ENCODE results near the gene SLC66A2. TPM values are rescaled to one million over a fixed set of nuclear protein-coding genes. Genes with fewer than 3 reads are reported as not detected.
A peak's percentile ranks its signal among the peaks of the same experiment; 100 is the strongest.

SLC66A2 gene
- total and polyA plus RNA-seq, 7 donors, result 27.3 to 59.4 (median 33.2) TPM

- Histone ChIP-seq H3K9me3 (peaks cover 5 to 16% (median 10%) of the 10 kb centered on the region in 4 donors), H3K4me1 (peaks cover 0 to 14% (median 0%) of the 10 kb centered on the region in 4 donors), H3K27ac (no peak overlapping the region), H3K36me3 (peaks cover 0 to 23% (median 16%) of the 10 kb centered on the region in 4 donors), H3K27me3 (no peaks in the 10 kb centered on the region), H3K4me3 (no peak overlapping the region)
- intact Hi-C loops (cut with DNase I), result no loop called here
- peak; percentile 48 for DNase-seq
- TF ChIP-seq CTCF (IDR thresholded peaks at IDR 0.05) (no peak), EP300 (IDR thresholded peaks at IDR 0.05) (no peak), POLR2A (IDR thresholded peaks at IDR 0.05) (no peak), POLR2AphosphoS5 (IDR thresholded peaks at IDR 0.05) (no peak)
- 97% methylated on average over 9 of the region's 9 CpGs for WGBS, 2 donors
Observed at GRCh38 chr18:79928563-79928960, 22.9 kb downstream of the SLC66A2 start.

- Histone ChIP-seq H3K27me3 (no peaks in the 10 kb centered on the region), H3K4me3 (no peak overlapping the region), H3K9me3 (peaks cover 5 to 16% (median 10%) of the 10 kb centered on the region in 4 donors), H3K36me3 (peaks cover 0 to 23% (median 16%) of the 10 kb centered on the region in 4 donors), H3K4me1 (peaks cover 0 to 14% (median 0%) of the 10 kb centered on the region in 4 donors), H3K27ac (no peak overlapping the region)
- peak; percentile 34 for DNase-seq
- intact Hi-C loops (cut with DNase I), result no loop called here
- no peak for TF ChIP-seq POLR2AphosphoS5 (IDR thresholded peaks at IDR 0.05)
- TF ChIP-seq CTCF (IDR thresholded peaks at IDR 0.05), result no peak
- no peak for TF ChIP-seq EP300 (IDR thresholded peaks at IDR 0.05)
- no peak for TF ChIP-seq POLR2A (IDR thresholded peaks at IDR 0.05)
- WGBS, 2 donors, result 94 to 95% methylated on average over 25 of the region's 25 CpGs
Observed at GRCh38 chr18:79927607-79928562, 23.6 kb downstream of the SLC66A2 start.

- intact Hi-C loops (cut with DNase I), result no loop called here
- Histone ChIP-seq H3K27me3 (no peaks in the 10 kb centered on the region), H3K4me3 (no peak overlapping the region), H3K36me3 (peaks cover 0 to 23% (median 16%) of the 10 kb centered on the region in 4 donors), H3K4me1 (peaks cover 0 to 14% (median 0%) of the 10 kb centered on the region in 4 donors), H3K27ac (no peak overlapping the region), H3K9me3 (peaks cover 5 to 16% (median 10%) of the 10 kb centered on the region in 4 donors)
- DNase-seq, result peak; percentile 52
- 93% methylated on average over 21 of the region's 21 CpGs for WGBS, 2 donors
- TF ChIP-seq EP300 (IDR thresholded peaks at IDR 0.05), result no peak
- no peak for TF ChIP-seq POLR2AphosphoS5 (IDR thresholded peaks at IDR 0.05)
- TF ChIP-seq CTCF (IDR thresholded peaks at IDR 0.05), result no peak
- no peak for TF ChIP-seq POLR2A (IDR thresholded peaks at IDR 0.05)
Observed at GRCh38 chr18:79926715-79927606, 24.5 kb downstream of the SLC66A2 start.

GRCh38 chr18:79926306-79926705 is 25.1 kb downstream of the SLC66A2 start:
- H3K9me3 ChIP-seq, result peaks cover 5 to 16% (median 10%) of the 10 kb centered on the region in 4 donors
- intact Hi-C loops (cut with DNase I), result no loop called here
- WGBS, 2 donors, result 96 to 97% methylated on average over 11 of the region's 11 CpGs
- TF ChIP-seq CTCF (IDR thresholded peaks at IDR 0.05), result no peak
- no peak for TF ChIP-seq POLR2A (IDR thresholded peaks at IDR 0.05)
- TF ChIP-seq POLR2AphosphoS5 (IDR thresholded peaks at IDR 0.05), result no peak
- TF ChIP-seq EP300 (IDR thresholded peaks at IDR 0.05), result no peak
- peak; percentile 38 for DNase-seq
- no peak overlapping the region for H3K4me3 ChIP-seq
- peaks cover 0 to 23% (median 14%) of the 10 kb centered on the region in 4 donors for H3K36me3 ChIP-seq
- H3K27me3 ChIP-seq, result no peaks in the 10 kb centered on the region
- peaks cover 0 to 14% (median 0%) of the 10 kb centered on the region in 4 donors for H3K4me1 ChIP-seq
- H3K27ac ChIP-seq, result no peak overlapping the region

Measured in sigmoid colon (tissue), 7 donors.